Osteocyte (in vitro differentiated cells): ENCODE data around the gene KCNQ2. TPM values are rescaled to one million over a fixed set of nuclear protein-coding genes. Genes with fewer than 3 reads are reported as not detected.

Experiments
- DNase-seq: peaks from one replicate; pipeline ENCODE4 v3.0.0; 2021; ENCODE audit warnings: mixed read lengths; ENCODE audit not compliant: unreplicated experiment; ENCODE audit errors: extremely low spot score
- H3K27ac Mint-ChIP-seq: one replicate; pipeline ENCODE4 v1.8.0; 2021; ENCODE audit warnings: mild to moderate bottlenecking, mixed read lengths; ENCODE audit not compliant: unreplicated experiment
- H3K27me3 Mint-ChIP-seq: one replicate; pipeline ENCODE4 v1.8.0; 2021; ENCODE audit warnings: mixed read lengths; ENCODE audit not compliant: unreplicated experiment
- H3K36me3 Mint-ChIP-seq: one replicate; pipeline ENCODE4 v1.8.0; 2021; ENCODE audit warnings: mixed read lengths; ENCODE audit not compliant: unreplicated experiment
- H3K4me1 Mint-ChIP-seq: one replicate; pipeline ENCODE4 v1.8.0; 2021; ENCODE audit warnings: mixed read lengths; ENCODE audit not compliant: unreplicated experiment
- H3K4me3 Mint-ChIP-seq: one replicate; pipeline ENCODE4 v1.8.0; 2021; ENCODE audit warnings: mild to moderate bottlenecking, moderate library complexity, mixed read lengths; ENCODE audit not compliant: unreplicated experiment
- H3K9me3 Mint-ChIP-seq: one replicate; pipeline ENCODE4 v1.8.0; 2021; ENCODE audit warnings: mixed read lengths; ENCODE audit not compliant: unreplicated experiment
- total RNA-seq: library from RNA; stranded (reverse); gene quantifications from 2 replicates; pipeline ENCODE4 v1.2.1, GENCODE V29; 2021
- TF ChIP-seq, protein P1 (sequence below): fragments of 200-600 bp; sonication (generic); IDR thresholded peaks from 2 replicates; pipeline ENCODE4 v1.5.0; 2021; ENCODE audit warnings: antibody characterized with exemption, mild to moderate bottlenecking, moderate library complexity

Gene KCNQ2
- total RNA-seq, 1 donor from 2014 or later = not detected

DNA sequence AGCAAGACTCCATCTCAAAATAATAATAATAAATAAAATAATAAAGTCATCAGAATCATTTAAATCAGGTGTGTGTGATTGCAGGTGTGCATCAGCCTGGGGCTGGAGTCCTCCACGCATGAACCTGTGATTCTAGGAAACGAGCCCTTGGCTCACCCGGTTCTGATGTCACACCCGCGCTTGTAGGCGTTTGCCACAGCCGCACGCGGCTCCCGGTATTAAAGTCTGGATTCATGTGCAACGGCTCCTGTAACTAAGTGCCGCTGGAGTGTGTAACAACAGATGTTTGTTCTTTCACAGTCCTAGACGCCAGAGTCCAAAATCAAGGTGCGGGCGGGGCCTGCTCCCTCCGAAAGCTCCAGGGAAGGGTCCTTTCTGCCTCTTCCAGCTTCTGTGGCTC, 45.2 kb downstream of the KCNQ2 start:
- TF ChIP-seq, protein P1, sequence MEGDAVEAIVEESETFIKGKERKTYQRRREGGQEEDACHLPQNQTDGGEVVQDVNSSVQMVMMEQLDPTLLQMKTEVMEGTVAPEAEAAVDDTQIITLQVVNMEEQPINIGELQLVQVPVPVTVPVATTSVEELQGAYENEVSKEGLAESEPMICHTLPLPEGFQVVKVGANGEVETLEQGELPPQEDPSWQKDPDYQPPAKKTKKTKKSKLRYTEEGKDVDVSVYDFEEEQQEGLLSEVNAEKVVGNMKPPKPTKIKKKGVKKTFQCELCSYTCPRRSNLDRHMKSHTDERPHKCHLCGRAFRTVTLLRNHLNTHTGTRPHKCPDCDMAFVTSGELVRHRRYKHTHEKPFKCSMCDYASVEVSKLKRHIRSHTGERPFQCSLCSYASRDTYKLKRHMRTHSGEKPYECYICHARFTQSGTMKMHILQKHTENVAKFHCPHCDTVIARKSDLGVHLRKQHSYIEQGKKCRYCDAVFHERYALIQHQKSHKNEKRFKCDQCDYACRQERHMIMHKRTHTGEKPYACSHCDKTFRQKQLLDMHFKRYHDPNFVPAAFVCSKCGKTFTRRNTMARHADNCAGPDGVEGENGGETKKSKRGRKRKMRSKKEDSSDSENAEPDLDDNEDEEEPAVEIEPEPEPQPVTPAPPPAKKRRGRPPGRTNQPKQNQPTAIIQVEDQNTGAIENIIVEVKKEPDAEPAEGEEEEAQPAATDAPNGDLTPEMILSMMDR = no peak
- Mint-ChIP-seq H3K27me3 (no peaks in the 10 kb centered on the region), H3K4me1 (no peaks in the 10 kb centered on the region), H3K36me3 (no peaks in the 10 kb centered on the region), H3K27ac (no peak overlapping the region), H3K9me3 (no peaks in the 10 kb centered on the region), H3K4me3 (no peak overlapping the region)
- DNase-seq = no peak

DNA sequence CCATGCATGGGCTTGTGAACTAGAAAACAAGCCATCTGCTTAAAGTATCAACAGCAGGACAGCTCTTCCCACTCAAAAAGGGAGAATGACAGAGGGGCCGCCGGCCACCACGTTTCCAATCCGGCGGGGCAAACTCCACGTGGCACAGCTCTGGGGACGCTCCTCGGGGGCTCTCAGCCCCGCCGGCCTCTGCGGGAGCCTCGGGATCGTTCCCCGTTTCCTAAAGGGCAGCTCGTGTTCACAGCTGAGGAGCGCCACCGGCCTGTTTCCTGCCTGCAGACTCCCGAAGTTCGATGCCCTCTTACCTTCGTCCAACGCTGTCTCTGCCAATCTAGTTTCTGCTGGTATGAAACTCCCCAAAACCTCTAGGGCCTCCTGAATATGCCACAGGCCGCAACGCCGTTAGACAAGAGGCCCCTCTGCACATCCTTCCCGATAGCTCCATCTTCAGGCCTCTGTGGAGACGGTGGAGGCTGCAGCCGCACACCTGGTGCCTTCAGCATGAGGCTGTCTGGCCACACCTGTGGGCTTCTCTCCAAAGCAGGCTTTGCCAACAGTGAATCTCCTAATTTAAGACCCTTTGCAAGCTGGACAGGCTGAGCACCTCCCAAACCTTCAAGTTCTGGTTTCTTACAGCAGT, 46.5 kb downstream of the KCNQ2 start:
- H3K36me3 Mint-ChIP-seq = no peaks in the 10 kb centered on the region
- H3K9me3 Mint-ChIP-seq = no peaks in the 10 kb centered on the region
- no peaks in the 10 kb centered on the region for H3K27me3 Mint-ChIP-seq
- no peak for DNase-seq
- TF ChIP-seq, protein P1 = no peak
- H3K27ac Mint-ChIP-seq = no peak overlapping the region
- no peaks in the 10 kb centered on the region for H3K4me1 Mint-ChIP-seq
- no peak overlapping the region for H3K4me3 Mint-ChIP-seq

DNA sequence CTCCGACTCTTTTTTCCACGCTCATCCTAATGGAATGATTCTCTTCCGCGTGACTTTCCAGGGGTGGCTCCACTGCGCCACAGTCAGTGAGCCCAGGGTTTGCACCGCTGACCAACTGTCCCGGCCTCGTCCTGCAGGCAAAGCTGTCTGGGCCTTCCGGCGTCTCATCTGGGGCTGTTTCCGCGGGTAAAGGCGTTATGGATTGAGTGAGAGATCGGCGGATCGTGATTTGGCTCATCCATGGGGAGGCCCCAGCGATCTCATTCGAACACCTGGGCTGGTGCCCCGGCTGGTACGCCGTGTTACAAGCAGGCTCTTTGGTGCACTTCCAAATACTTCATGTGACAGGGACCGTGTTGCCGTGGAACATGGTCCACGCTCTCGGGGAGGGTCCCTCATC, 47.8 kb downstream of the KCNQ2 start:
- DNase-seq = no peak
- Mint-ChIP-seq H3K4me3 (no peak overlapping the region), H3K27ac (no peak overlapping the region), H3K9me3 (no peaks in the 10 kb centered on the region), H3K36me3 (no peaks in the 10 kb centered on the region), H3K4me1 (no peaks in the 10 kb centered on the region), H3K27me3 (no peaks in the 10 kb centered on the region)
- TF ChIP-seq, protein P1 = no peak

DNA sequence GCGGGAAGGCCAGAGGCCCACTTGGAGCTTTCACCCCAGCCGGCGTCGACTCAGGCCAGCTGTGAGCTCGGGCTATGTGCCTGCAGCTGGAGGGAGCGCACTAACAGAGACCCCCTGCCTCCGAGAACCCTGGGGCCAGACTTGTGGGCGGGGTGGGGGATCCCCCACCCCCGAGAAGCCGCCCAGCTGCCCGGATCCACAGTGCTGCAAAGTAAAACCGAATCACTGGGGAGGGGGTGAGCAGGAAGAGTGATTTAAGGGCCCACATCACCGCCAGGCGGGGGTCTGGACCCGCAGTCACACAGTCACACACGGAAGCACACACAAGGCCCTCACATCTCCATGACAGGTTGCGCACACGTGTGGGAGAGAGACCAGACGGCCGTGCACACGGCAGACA, 48.7 kb downstream of the KCNQ2 start:
- H3K4me3 Mint-ChIP-seq = no peak overlapping the region
- no peaks in the 10 kb centered on the region for H3K27me3 Mint-ChIP-seq
- no peak for DNase-seq
- no peaks in the 10 kb centered on the region for H3K9me3 Mint-ChIP-seq
- no peaks in the 10 kb centered on the region for H3K36me3 Mint-ChIP-seq
- TF ChIP-seq, protein P1 = no peak
- H3K27ac Mint-ChIP-seq = no peak overlapping the region
- H3K4me1 Mint-ChIP-seq = no peaks in the 10 kb centered on the region

DNA sequence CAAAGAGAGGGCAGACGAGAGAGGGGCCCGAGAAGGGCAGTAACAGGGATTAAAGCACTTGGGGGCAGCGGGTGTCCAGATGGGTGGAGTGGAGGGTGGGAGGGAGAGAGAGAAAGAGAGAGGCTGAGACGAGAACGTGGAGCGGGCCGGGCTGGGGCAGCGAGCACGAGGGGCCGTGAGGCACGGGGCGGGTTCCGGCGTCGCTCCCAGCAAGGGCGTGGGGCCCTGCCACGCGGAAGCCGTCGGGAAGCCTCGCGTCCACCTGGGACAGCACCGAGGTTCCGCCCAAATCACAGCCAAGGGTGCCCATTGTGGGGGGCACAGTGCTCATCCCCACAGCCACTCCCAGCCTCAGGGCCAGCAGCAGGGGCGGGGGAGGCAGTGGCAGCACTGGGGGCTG, 49.8 kb downstream of the KCNQ2 start:
- Mint-ChIP-seq H3K4me1 (no peaks in the 10 kb centered on the region), H3K4me3 (no peak overlapping the region)
- TF ChIP-seq, protein P1 = no peak

More for the DNA sequence above, 49.8 kb downstream of the KCNQ2 start:
- DNase-seq = no peak
- Mint-ChIP-seq H3K27ac (no peak overlapping the region), H3K27me3 (no peaks in the 10 kb centered on the region), H3K9me3 (no peaks in the 10 kb centered on the region), H3K36me3 (no peaks in the 10 kb centered on the region)
